GM12878 (cell line): Measurements from ENCODE around the gene WAS. TPM values are rescaled to one million over a fixed set of nuclear protein-coding genes. Genes with fewer than 3 reads are reported as not detected.

Source experiments
- ATAC-seq: fragments of 200-7000 bp; cut with Tn5 transposase; 3 replicates; pipeline ENCODE4 v1.9.1; 2020; ENCODE audit warnings: mild to moderate bottlenecking, moderate library complexity
- BruUV-seq: library from RNA; stranded (reverse); fragments of 400-500 nt; replicated peaks from 2 replicates; lab custom pipeline; 2021; lab: Mats Ljungman, UMichigan
- CTCF ChIA-PET: fragments of 300-600 bp; sonication (Branson Sonifier 250); formaldehyde crosslinking; extraction: SDS; loops from one replicate; lab custom pipeline; 2021; ENCODE audit warnings: inconsistent platforms; lab: Yijun Ruan, JAX
- POLR2A ChIA-PET: fragments of 350-600 bp; formaldehyde crosslinking; extraction: SDS; loops from one replicate; lab custom pipeline; 2021; ENCODE audit warnings: inconsistent platforms; lab: Charles Lee
- RAD21 ChIA-PET: fragments of 300-600 bp; sonication (Branson Sonifier 250); formaldehyde crosslinking; loops from one replicate; lab custom pipeline; 2023; ENCODE audit warnings: antibody characterized with exemption; ENCODE audit not compliant: unreplicated experiment; lab: Charles Lee
- SMC1A ChIA-PET: fragments of 300-600 bp; sonication (Branson Sonifier 250); formaldehyde crosslinking; loops from one replicate; lab custom pipeline; 2023; ENCODE audit not compliant: unreplicated experiment, uncharacterized antibody; lab: Charles Lee
- DNase-seq: peaks from one replicate; pipeline ENCODE4 v3.0.0-alpha.2; 2011; ENCODE audit warnings: low read depth, low spot score
- FAIRE-seq: peaks from 3 replicates; lab custom pipeline; 2011; peaks lifted over from hg19 to GRCh38; lab: Jason Lieb, UNC
- H2AFZ ChIP-seq: 2 replicates; pipeline ENCODE4 v1.6.0; 2011; ENCODE audit warnings: low read depth, low read length, control low read depth; ENCODE audit not compliant: control insufficient read depth
- H3K27ac ChIP-seq: 2 replicates; pipeline ENCODE4 v1.5.1; 2011; ENCODE audit warnings: control low read depth; ENCODE audit not compliant: control insufficient read depth, insufficient read depth
- H3K27me3 ChIP-seq, 2 experiments: replicated peaks in 1 of 2; 2 replicates each; pipeline versions ENCODE4 v1.6.0 to v1.6.1; 2011; ENCODE audit warnings: low read length in 1 of 2; ENCODE audit not compliant: control insufficient read depth in 2 of 2, insufficient read depth in 2 of 2
- H3K36me3 ChIP-seq, 2 experiments: 2 replicates each; pipeline ENCODE4 v1.5.1; 2011; ENCODE audit warnings: low read length in 1 of 2; ENCODE audit not compliant: control insufficient read depth in 2 of 2, insufficient read depth in 2 of 2
- H3K4me1 ChIP-seq: 2 replicates; pipeline ENCODE4 v1.6.1; 2011; ENCODE audit warnings: mild to moderate bottlenecking, low read length, moderate library complexity, mixed read lengths; ENCODE audit not compliant: control insufficient read depth, insufficient read depth
- H3K4me2 ChIP-seq: 2 replicates; pipeline ENCODE4 v1.6.0; 2011; ENCODE audit warnings: control low read depth; ENCODE audit not compliant: control insufficient read depth, insufficient read depth
- H3K4me3 ChIP-seq: fragments of 200-600 bp; sonication (generic); 2 replicates; pipeline ENCODE4 v1.5.1; 2016
- H3K79me2 ChIP-seq: 2 replicates; pipeline ENCODE4 v1.6.0; 2011; ENCODE audit warnings: low read length; ENCODE audit not compliant: control insufficient read depth, insufficient read depth
- H3K9ac ChIP-seq: 2 replicates; pipeline ENCODE4 v1.8.0; 2011; ENCODE audit warnings: low read length, control low read depth, mixed read lengths; ENCODE audit not compliant: control insufficient read depth, insufficient read depth
- H3K9me3 ChIP-seq: replicated peaks from 3 replicates; pipeline ENCODE4 v1.5.1; 2011; ENCODE audit warnings: mild to moderate bottlenecking, low read length; ENCODE audit not compliant: control insufficient read depth, insufficient read depth
- H4K20me1 ChIP-seq: 2 replicates; pipeline ENCODE4 v1.6.0; 2011; ENCODE audit not compliant: control insufficient read depth, insufficient read depth
- BRCA1 ChIP-seq: IDR thresholded peaks from 2 replicates; pipeline ENCODE4 v1.6.1; 2011; ENCODE audit warnings: low read depth, low read length, improper control_type of control experiment
- CBX5 ChIP-seq: sonication (generic); IDR thresholded peaks from 2 replicates; pipeline ENCODE4 v1.6.1; 2016; ENCODE audit warnings: low read depth, moderate library complexity, mild to moderate bottlenecking, inconsistent platforms
- CREB1 ChIP-seq: IDR thresholded peaks from 2 replicates; pipeline ENCODE4 v1.6.1; 2012; ENCODE audit warnings: low read depth, mild to moderate bottlenecking, inconsistent platforms
- HDAC2 ChIP-seq: fragments of 200-600 bp; sonication (generic); IDR thresholded peaks from 2 replicates; pipeline ENCODE4 v1.6.1; 2017
- IRF4 ChIP-seq: IDR thresholded peaks from 2 replicates; pipeline ENCODE4 v1.6.1; 2011; ENCODE audit warnings: low read depth, low read length
- MTA3 ChIP-seq: IDR thresholded peaks from 2 replicates; pipeline ENCODE4 v1.6.1; 2012; ENCODE audit warnings: low read length, inconsistent platforms, borderline replicate concordance
- POLR2A ChIP-seq: IDR thresholded peaks from 2 replicates; pipeline ENCODE4 v1.6.1; 2011; ENCODE audit warnings: low read depth, mild to moderate bottlenecking, low read length
- SIN3A ChIP-seq: IDR thresholded peaks from 2 replicates; pipeline ENCODE4 v1.6.1; 2012; ENCODE audit warnings: low read depth, low read length, improper control_type of control experiment
- SMAD5 ChIP-seq: IDR thresholded peaks from 2 replicates; pipeline ENCODE4 v1.6.1; 2016; ENCODE audit warnings: antibody characterized with exemption, low read depth
- SP1 ChIP-seq: IDR thresholded peaks from one replicate; pipeline ENCODE4 v1.6.1; 2011; ENCODE audit warnings: low read depth, low read length
- ZNF622 ChIP-seq: fragments of 450-650 bp; IDR thresholded peaks from 2 replicates; pipeline ENCODE4 v1.6.1; 2017; ENCODE audit warnings: mild to moderate bottlenecking, inconsistent platforms
- WGBS: methylation state at CpG from one replicate; pipeline ENCODE4 v1.1.6; 2016; ENCODE audit warnings: low lambda C conversion rate; ENCODE audit not compliant: insufficient replicate concordance, insufficient coverage; ENCODE audit errors: missing lambda C conversion rate; 5-methylcytosine and 5-hydroxymethylcytosine counted together
- in situ Hi-C: fragments of 300-500 bp; cut with MboI; formaldehyde crosslinking; loops from 9 replicates; pipeline ENCODE4 v1.14.3; 2018; ENCODE audit warnings: mixed read lengths
- intact Hi-C: fragments of 100-400 bp; cut with micrococcal nuclease; formaldehyde crosslinking; loops from one replicate; pipeline ENCODE4 v1.14.2; 2022; ENCODE audit not compliant: unreplicated experiment
- polyA plus RNA-seq, 11 experiments: library from polyadenylated mRNA; depleted of rRNA in 4 of 11; unstranded in 6 of 11; stranded (reverse) in 5 of 11; fragments of >200 nt; fragmentation: Nextera tagmentation in 4 of 11; fragmentation: Illumina TruSeq in 1 of 11; extraction: Ambion mirVana in 4 of 11; extraction: Trizol in 1 of 11; gene quantifications; 1 replicate in 1 of 11; 2 replicates in 10 of 11; pipeline versions ENCODE4 v1.2.1 to v1.2.3, GENCODE V29; 2011 to 2016; ENCODE audit warnings: inconsistent platforms in 2 of 11, missing spikeins in 2 of 11, low read depth in 1 of 11
- total RNA-seq, 4 experiments: library from RNA; depleted of rRNA in 3 of 4; stranded (reverse); fragments of >200 nt in 3 of 4; fragmentation: Illumina TruSeq in 1 of 4; extraction: Trizol in 1 of 4; gene quantifications; 2 replicates each; pipeline versions ENCODE4 v1.2.1 to v1.2.3, GENCODE V29; 2013 to 2021
- TF ChIP-seq, protein P1 (sequence below): fragments of 450-650 bp; conservative IDR thresholded peaks from 2 replicates; pipeline ENCODE4 v1.6.1; 2017; ENCODE audit warnings: mild to moderate bottlenecking, moderate library complexity
- TF ChIP-seq, protein P2 (sequence below): fragments of 450-650 bp; IDR thresholded peaks from 2 replicates; pipeline ENCODE4 v1.6.1; 2017; ENCODE audit warnings: mild to moderate bottlenecking, low read depth, inconsistent platforms; ENCODE audit not compliant: poor library complexity, severe bottlenecking

The WAS gene
- total and polyA plus RNA-seq, 10 of the 15 experiments (the other 5 are each of a cell fraction or from before 2014, with no cell fraction given): 1.6 to 84.7 (median 23.0) TPM

DNA sequence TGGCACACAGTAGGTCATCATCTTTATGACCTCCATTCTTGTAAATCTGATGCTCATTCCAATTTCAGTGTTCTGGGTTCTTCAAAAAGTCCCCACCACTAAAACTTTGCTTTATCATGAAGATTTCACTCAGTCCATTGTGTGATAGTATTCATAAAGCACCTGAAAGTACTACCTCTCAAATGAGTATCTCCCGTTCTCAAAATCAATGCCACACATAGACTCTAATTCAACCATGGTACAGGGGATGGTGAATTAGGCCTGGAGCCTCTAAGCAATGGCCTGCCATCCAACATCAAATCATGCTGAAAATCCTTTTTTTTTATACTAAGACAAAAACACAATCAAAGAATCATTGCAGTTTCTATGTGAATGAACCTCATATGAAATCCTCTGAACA lies 19.4 kb upstream of the WAS start:
- Histone ChIP-seq H3K4me1 (no peaks in the 10 kb centered on the region), H3K27ac (no peak overlapping the region), H4K20me1 (no peaks in the 10 kb centered on the region), H3K9ac (no peak overlapping the region), H3K27me3 (no peaks in the 10 kb centered on the region), H3K4me3 (no peak overlapping the region), H3K79me2 (no peaks in the 10 kb centered on the region), H3K4me2 (no peak overlapping the region), H2AFZ (no peak overlapping the region), H3K9me3 (no peaks in the 10 kb centered on the region), H3K36me3 (no peaks in the 10 kb centered on the region)
- no peak for FAIRE-seq
- TF ChIP-seq HDAC2 (no peak), ZNF622 (no peak), CBX5 (no peak), MTA3 (no peak)
- TF ChIP-seq, protein P1, sequence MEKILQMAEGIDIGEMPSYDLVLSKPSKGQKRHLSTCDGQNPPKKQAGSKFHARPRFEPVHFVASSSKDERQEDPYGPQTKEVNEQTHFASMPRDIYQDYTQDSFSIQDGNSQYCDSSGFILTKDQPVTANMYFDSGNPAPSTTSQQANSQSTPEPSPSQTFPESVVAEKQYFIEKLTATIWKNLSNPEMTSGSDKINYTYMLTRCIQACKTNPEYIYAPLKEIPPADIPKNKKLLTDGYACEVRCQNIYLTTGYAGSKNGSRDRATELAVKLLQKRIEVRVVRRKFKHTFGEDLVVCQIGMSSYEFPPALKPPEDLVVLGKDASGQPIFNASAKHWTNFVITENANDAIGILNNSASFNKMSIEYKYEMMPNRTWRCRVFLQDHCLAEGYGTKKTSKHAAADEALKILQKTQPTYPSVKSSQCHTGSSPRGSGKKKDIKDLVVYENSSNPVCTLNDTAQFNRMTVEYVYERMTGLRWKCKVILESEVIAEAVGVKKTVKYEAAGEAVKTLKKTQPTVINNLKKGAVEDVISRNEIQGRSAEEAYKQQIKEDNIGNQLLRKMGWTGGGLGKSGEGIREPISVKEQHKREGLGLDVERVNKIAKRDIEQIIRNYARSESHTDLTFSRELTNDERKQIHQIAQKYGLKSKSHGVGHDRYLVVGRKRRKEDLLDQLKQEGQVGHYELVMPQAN: no peak
- intact Hi-C loops: no loop called here
- CTCF ChIA-PET: no interaction called here
- BruUV-seq: no TSS peak
- RAD21 ChIA-PET: no interaction called here
- in situ Hi-C loops: no loop called here
- SMC1A ChIA-PET: no interaction called here
- ATAC-seq: peak; percentile 23; the same call in 2 of the 3 replicates
- POLR2A ChIA-PET: no interaction called here
- WGBS: 30% methylated on average over 1 of the region's 1 CpG
- DNase-seq: no peak

DNA sequence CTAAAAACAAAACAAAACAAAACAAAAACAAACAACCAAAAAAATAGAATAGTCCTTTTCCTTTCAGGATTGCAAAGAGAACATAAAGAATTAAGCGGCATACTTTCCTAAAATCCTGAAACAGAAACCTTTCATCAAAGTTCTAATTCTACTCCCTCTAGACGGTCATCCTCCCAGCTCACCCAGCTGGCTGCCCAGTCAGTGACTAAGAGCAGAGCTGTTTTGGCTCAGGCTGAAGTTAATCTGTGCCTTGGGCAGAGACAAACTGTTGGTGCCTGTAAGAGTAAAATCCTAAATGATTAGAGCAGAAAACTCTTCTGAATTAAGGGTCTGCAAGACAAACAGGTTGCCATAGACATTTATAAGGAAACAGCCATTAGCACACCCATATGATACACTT lies 17.6 kb upstream of the WAS start:
- H3K9ac ChIP-seq: no peak overlapping the region
- H3K4me2 ChIP-seq: no peak overlapping the region
- 90% methylated on average over 2 of the region's 2 CpGs for WGBS
- ChIA-PET POLR2A (no interaction called here), CTCF (no interaction called here), SMC1A (no interaction called here), RAD21 (no interaction called here)
- no peak overlapping the region for H3K27ac ChIP-seq
- BruUV-seq: no TSS peak
- no peak for TF ChIP-seq SMAD5
- no peak for TF ChIP-seq SIN3A
- no peak for TF ChIP-seq IRF4
- TF ChIP-seq POLR2A: no peak
- TF ChIP-seq HDAC2: no peak
- TF ChIP-seq, protein P2, sequence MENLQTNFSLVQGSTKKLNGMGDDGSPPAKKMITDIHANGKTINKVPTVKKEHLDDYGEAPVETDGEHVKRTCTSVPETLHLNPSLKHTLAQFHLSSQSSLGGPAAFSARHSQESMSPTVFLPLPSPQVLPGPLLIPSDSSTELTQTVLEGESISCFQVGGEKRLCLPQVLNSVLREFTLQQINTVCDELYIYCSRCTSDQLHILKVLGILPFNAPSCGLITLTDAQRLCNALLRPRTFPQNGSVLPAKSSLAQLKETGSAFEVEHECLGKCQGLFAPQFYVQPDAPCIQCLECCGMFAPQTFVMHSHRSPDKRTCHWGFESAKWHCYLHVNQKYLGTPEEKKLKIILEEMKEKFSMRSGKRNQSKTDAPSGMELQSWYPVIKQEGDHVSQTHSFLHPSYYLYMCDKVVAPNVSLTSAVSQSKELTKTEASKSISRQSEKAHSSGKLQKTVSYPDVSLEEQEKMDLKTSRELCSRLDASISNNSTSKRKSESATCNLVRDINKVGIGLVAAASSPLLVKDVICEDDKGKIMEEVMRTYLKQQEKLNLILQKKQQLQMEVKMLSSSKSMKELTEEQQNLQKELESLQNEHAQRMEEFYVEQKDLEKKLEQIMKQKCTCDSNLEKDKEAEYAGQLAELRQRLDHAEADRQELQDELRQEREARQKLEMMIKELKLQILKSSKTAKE: no peak
- no peak for TF ChIP-seq SP1
- TF ChIP-seq CREB1: no peak
- TF ChIP-seq BRCA1: no peak
- no peaks in the 10 kb centered on the region for H3K4me1 ChIP-seq
- H3K4me3 ChIP-seq: no peak overlapping the region
- H3K79me2 ChIP-seq: no peaks in the 10 kb centered on the region
- FAIRE-seq: no peak
- no peak for ATAC-seq
- no peaks in the 10 kb centered on the region for H4K20me1 ChIP-seq
- no peak for DNase-seq
- no peaks in the 10 kb centered on the region for H3K9me3 ChIP-seq
- intact Hi-C loops: no loop called here
- no peaks in the 10 kb centered on the region for H3K36me3 ChIP-seq
- H2AFZ ChIP-seq: no peak overlapping the region
- in situ Hi-C loops: no loop called here
- H3K27me3 ChIP-seq: no peaks in the 10 kb centered on the region
